ENCODE results near the gene ARMH1. TPM values are rescaled to one million over a fixed set of nuclear protein-coding genes. Genes with fewer than 3 reads are reported as not detected.

Gene ARMH1
- total and polyA plus RNA-seq, 8 donors, result 0.42 to 10.7 (median 1.7) TPM

GRCh38 chr1:44676484-44677200, 2.1 kb downstream of the ARMH1 start:
- Histone ChIP-seq H3K9me3 (no peaks in the 10 kb centered on the region), H3K36me3 (no peaks in the 10 kb centered on the region), H3K4me3 (no peak overlapping the region), H3K27ac (peak overlapping the region in 2 of 4 donors; percentile 67 to 70), H3K4me1 (peaks cover 0 to 21% (median 0%) of the 10 kb centered on the region in 3 donors), H3K27me3 (no peaks in the 10 kb centered on the region)
- intact Hi-C loops (cut with DNase I), result no loop called here
- no peak for TF ChIP-seq CTCF (IDR thresholded peaks at IDR 0.05)
- WGBS, 2 donors, result 64 to 66% methylated on average over 5 of the region's 5 CpGs
- DNase-seq (no peak), FAIRE-seq (no peak), ATAC-seq (no peak)

- FAIRE-seq (no peak), ATAC-seq (no peak), DNase-seq (peak in 1 of 6 donors; percentile 41)
- TF ChIP-seq CTCF (IDR thresholded peaks at IDR 0.05), result peak; percentile 31 to 47 (median 40)
- WGBS, 2 donors, result 41 to 45% methylated on average over 6 of the region's 6 CpGs
- Histone ChIP-seq H3K4me3 (no peak overlapping the region), H3K4me1 (peaks cover 0 to 21% (median 0%) of the 10 kb centered on the region in 3 donors), H3K27ac (peak overlapping the region in 2 of 4 donors; percentile 67 to 70), H3K36me3 (no peaks in the 10 kb centered on the region), H3K27me3 (no peaks in the 10 kb centered on the region), H3K9me3 (no peaks in the 10 kb centered on the region)
- intact Hi-C loops (cut with DNase I), result no loop called here
These were observed 2.8 kb downstream of the ARMH1 start for GRCh38 chr1:44677201-44677766.

GRCh38 chr1:44678120-44678519, 3.6 kb downstream of the ARMH1 start:
- intact Hi-C loops (cut with DNase I), result no loop called here
- TF ChIP-seq CTCF (IDR thresholded peaks at IDR 0.05), result no peak
- H3K4me1 ChIP-seq, result peaks cover 0 to 16% (median 0%) of the 10 kb centered on the region in 3 donors
- no peak for ATAC-seq
- H3K27ac ChIP-seq, result no peak overlapping the region
- H3K36me3 ChIP-seq, result no peaks in the 10 kb centered on the region
- H3K4me3 ChIP-seq, result no peak overlapping the region
- H3K27me3 ChIP-seq, result no peaks in the 10 kb centered on the region
- DNase-seq, result no peak
- 65 to 77% methylated on average over 2 of the region's 2 CpGs for WGBS, 2 donors
- H3K9me3 ChIP-seq, result no peaks in the 10 kb centered on the region
- no peak for FAIRE-seq

GRCh38 chr1:44678626-44679025, 4.1 kb downstream of the ARMH1 start:
- intact Hi-C loops (cut with DNase I), result no loop called here
- no peak for TF ChIP-seq CTCF (IDR thresholded peaks at IDR 0.05)
- Histone ChIP-seq H3K27ac (no peak overlapping the region), H3K36me3 (no peaks in the 10 kb centered on the region), H3K9me3 (no peaks in the 10 kb centered on the region), H3K4me1 (peaks cover 0 to 11% (median 0%) of the 10 kb centered on the region in 3 donors), H3K4me3 (no peak overlapping the region), H3K27me3 (no peaks in the 10 kb centered on the region)
- WGBS, 2 donors, result 75 to 81% methylated on average over 4 of the region's 4 CpGs
- ATAC-seq, result no peak
- DNase-seq, result no peak
- FAIRE-seq, result no peak

- ATAC-seq (no peak), FAIRE-seq (no peak), DNase-seq (no peak)
- no peaks in the 10 kb centered on the region for H3K36me3 ChIP-seq
- WGBS, 2 donors, result 86 to 87% methylated on average over 5 of the region's 5 CpGs
- H3K27me3 ChIP-seq, result no peaks in the 10 kb centered on the region
- no peak overlapping the region for H3K4me3 ChIP-seq
- intact Hi-C loops (cut with DNase I), result no loop called here
- H3K27ac ChIP-seq, result no peak overlapping the region
- H3K9me3 ChIP-seq, result no peaks in the 10 kb centered on the region
- TF ChIP-seq CTCF (IDR thresholded peaks at IDR 0.05), result no peak
- peaks cover 0 to 11% (median 0%) of the 10 kb centered on the region in 3 donors for H3K4me1 ChIP-seq
These were observed 5.0 kb downstream of the ARMH1 start for GRCh38 chr1:44679468-44679867.

All from pancreas (tissue), 10 donors.